Thymus (tissue), 11 donors: Measurements from ENCODE around the gene GRIK2. TPM values are rescaled to one million over a fixed set of nuclear protein-coding genes. Genes with fewer than 3 reads are reported as not detected.

Experiments used
- DNase-seq, 9 donors: peaks; one replicate each; pipeline ENCODE4 v3.0.0-alpha.2; 2013; ENCODE audit warnings: low spot score in 9 of 9, low read depth in 6 of 9, missing footprints in 1 of 9
- H3K27ac ChIP-seq, 2 donors: one replicate each; pipeline ENCODE4 v1.5.1; 2013; ENCODE audit warnings: control low read depth in 1 of 2, low read depth in 1 of 2, low read length in 1 of 2, mild to moderate bottlenecking in 1 of 2, moderate library complexity in 1 of 2
- H3K27me3 ChIP-seq, 2 donors: one replicate each; pipeline ENCODE4 v1.5.1; 2013; ENCODE audit warnings: low read length in 1 of 2; ENCODE audit not compliant: control insufficient read depth in 2 of 2, insufficient read depth in 1 of 2
- H3K36me3 ChIP-seq, 2 donors: one replicate each; pipeline ENCODE4 v1.5.1; 2013; ENCODE audit warnings: low read length in 1 of 2, mild to moderate bottlenecking in 1 of 2, moderate library complexity in 1 of 2; ENCODE audit not compliant: control insufficient read depth in 2 of 2, insufficient read depth in 2 of 2
- H3K4me1 ChIP-seq, 2 donors: one replicate each; pipeline ENCODE4 v1.5.1; 2013; ENCODE audit warnings: low read length in 2 of 2; ENCODE audit not compliant: control insufficient read depth in 2 of 2, insufficient read depth in 2 of 2
- H3K4me3 ChIP-seq, 2 donors: one replicate each; pipeline ENCODE4 v1.5.1; 2013; ENCODE audit warnings: low read length in 2 of 2, control low read depth in 1 of 2, mild to moderate bottlenecking in 1 of 2
- H3K9me3 ChIP-seq, 2 donors: one replicate each; pipeline ENCODE4 v1.5.1; 2013; ENCODE audit warnings: low read length in 1 of 2, mild to moderate bottlenecking in 1 of 2; ENCODE audit not compliant: control insufficient read depth in 2 of 2, insufficient read depth in 1 of 2
- WGBS: extraction: QIAGEN DNeasy Blood & Tissue Kit; methylation state at CpG from one replicate; pipeline ENCODE4 v1.1.7; 2013; 5-methylcytosine and 5-hydroxymethylcytosine counted together
- polyA plus RNA-seq: library from polyadenylated mRNA; stranded (reverse); fragments of 200-250 nt; gene quantifications from one replicate; pipeline ENCODE4 v1.2.3, GENCODE V29; 2013
- total RNA-seq: library from RNA; stranded (reverse); fragments of 120-200 nt; gene quantifications from one replicate; pipeline ENCODE4 v1.2.4, GENCODE V29; 2013
- donor health status: healthy.

Gene GRIK2
- total and polyA plus RNA-seq, 2 donors, result under 0.01 to 0.18 TPM

DNA sequence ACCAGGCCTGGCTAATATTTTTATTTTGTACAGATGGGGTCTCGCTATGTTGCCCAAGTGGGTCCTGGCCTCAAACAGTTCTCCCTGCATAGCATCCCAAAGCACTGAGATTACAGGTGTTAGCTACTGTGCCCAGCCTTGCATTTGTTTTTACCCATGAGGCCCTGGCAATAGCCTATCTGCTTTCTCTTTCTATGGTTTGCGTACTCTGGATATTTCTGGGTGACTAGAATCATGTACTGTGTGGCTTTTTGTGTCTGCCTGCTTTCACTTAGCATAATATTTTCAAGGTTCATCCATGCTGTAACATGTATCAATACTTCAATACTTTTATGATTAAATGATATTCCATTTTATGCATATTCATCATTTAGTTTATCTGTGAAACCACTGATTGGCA, 451.7 kb downstream of the GRIK2 start:
- Histone ChIP-seq H3K36me3 (no peaks in the 10 kb centered on the region), H3K27me3 (no peaks in the 10 kb centered on the region), H3K9me3 (no peaks in the 10 kb centered on the region), H3K27ac (no peak overlapping the region), H3K4me1 (no peaks in the 10 kb centered on the region), H3K4me3 (no peak overlapping the region)
- WGBS, result 0% methylated on average over 2 of the region's 2 CpGs
- DNase-seq, result no peak

DNA sequence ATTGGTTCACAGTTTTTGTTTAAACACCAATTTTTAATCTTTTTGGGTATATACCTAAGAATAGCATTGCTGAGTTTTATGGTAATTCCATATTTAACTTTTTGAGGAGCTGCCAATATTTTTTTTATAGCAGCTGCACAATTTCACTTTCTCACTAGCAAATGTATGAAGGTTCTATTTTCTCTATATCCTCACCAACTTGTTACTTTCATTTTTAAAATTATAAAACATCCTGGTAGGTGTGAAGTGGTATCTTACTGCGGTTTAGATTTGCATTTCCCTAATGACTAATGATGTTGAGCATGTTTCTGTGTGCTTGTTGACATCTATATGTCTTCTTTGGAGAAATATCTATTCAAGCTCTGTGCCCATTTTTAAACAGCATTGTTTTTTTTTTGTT, 452.1 kb downstream of the GRIK2 start:
- WGBS, result 84% methylated on average over 1 of the region's 1 CpG
- H3K4me3 ChIP-seq, result no peak overlapping the region
- H3K27me3 ChIP-seq, result no peaks in the 10 kb centered on the region
- H3K27ac ChIP-seq, result no peak overlapping the region
- H3K9me3 ChIP-seq, result no peaks in the 10 kb centered on the region
- DNase-seq, result no peak
- no peaks in the 10 kb centered on the region for H3K4me1 ChIP-seq
- no peaks in the 10 kb centered on the region for H3K36me3 ChIP-seq

DNA sequence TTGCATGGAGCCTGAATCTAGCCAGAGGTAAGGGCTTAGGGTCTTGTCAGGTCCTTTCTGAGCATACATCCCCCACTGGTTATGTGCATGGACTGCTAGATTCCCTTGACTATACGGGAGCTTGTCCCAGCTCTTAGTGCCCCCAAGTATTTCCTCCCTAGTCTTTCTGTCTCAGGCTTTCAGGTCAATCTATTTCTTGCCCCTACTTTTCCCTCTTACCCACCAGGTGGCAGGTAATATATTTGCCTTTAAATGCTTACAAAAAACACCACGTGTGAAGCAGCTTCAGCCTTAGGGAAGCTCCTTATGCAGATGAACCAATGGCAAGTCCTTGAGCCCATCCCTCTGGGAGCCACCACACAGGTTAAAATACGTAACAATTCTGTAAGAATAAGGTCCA, 454.2 kb downstream of the GRIK2 start:
- Histone ChIP-seq H3K4me3 (no peak overlapping the region), H3K27me3 (no peaks in the 10 kb centered on the region), H3K36me3 (no peaks in the 10 kb centered on the region), H3K4me1 (no peaks in the 10 kb centered on the region), H3K9me3 (no peaks in the 10 kb centered on the region), H3K27ac (no peak overlapping the region)
- DNase-seq, result no peak
- WGBS, result 28% methylated on average over 3 of the region's 3 CpGs

DNA sequence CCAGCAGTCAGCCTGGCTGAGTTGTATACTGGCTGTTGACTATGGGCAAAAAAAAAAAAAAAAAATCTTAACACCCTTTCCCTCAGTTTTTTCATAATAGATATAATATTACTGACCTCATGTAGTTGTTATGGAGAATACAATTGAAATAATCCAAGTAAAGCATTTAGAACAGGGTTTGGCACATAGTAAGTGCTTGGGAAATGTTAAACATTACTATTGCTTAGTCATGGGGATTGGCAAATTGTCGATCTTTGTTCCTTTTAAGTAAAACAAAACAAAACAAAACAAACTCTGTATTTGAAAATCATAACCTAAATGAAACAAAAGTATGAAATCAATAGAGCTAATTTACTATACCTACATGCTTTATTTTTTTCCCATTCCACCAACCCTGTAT, 458.4 kb downstream of the GRIK2 start:
- 92% methylated on average over 1 of the region's 1 CpG for WGBS
- DNase-seq, result no peak

DNA sequence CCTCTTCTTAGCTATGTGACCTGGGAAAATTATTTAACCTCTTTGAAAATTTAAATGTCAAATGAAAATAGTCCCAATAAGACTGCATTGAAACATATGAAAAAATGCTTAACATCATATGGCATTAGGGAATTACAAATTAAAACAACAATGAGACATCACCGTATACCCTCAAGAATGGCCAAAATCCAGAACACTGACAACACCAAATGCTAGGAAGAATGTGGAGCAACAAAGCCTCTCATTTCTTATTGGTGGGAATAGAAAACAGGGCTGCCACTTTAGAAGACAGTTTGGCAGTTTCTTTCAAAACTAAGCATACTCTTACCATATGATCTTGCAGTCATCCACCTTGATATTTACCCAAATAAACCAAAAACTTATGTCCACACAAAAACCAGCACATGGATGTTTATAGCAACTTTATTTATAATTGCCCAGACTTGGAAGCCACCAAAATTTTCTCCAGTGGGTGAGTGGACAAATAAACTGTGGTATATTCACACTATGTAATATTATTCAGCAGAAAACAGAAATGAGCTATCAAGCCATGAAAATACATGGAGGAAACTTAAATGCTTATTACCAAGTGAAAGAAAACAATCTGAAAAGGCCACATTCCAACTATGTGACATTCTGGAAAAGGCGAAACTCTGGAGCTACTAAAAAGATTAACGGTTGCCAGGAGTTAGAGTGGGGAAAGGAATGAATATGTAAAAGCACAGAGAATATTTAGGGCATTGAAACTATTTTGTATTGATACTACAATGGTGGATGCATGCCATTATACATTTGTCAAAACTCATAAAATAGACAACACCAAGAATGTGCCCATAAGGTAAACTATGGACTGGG, 459.9 kb downstream of the GRIK2 start:
- Histone ChIP-seq H3K4me1 (no peaks in the 10 kb centered on the region), H3K9me3 (no peaks in the 10 kb centered on the region), H3K27me3 (no peaks in the 10 kb centered on the region), H3K4me3 (no peak overlapping the region), H3K36me3 (no peaks in the 10 kb centered on the region), H3K27ac (no peak overlapping the region)
- no peak for DNase-seq
- 91% methylated on average over 3 of the region's 3 CpGs for whole genome bisulfite sequencing

More for the DNA sequence above, 458.4 kb downstream of the GRIK2 start:
- H3K27me3 ChIP-seq, result no peaks in the 10 kb centered on the region
- H3K27ac ChIP-seq, result no peak overlapping the region
- no peak overlapping the region for H3K4me3 ChIP-seq
- no peaks in the 10 kb centered on the region for H3K4me1 ChIP-seq
- no peaks in the 10 kb centered on the region for H3K36me3 ChIP-seq
- no peaks in the 10 kb centered on the region for H3K9me3 ChIP-seq

DNA sequence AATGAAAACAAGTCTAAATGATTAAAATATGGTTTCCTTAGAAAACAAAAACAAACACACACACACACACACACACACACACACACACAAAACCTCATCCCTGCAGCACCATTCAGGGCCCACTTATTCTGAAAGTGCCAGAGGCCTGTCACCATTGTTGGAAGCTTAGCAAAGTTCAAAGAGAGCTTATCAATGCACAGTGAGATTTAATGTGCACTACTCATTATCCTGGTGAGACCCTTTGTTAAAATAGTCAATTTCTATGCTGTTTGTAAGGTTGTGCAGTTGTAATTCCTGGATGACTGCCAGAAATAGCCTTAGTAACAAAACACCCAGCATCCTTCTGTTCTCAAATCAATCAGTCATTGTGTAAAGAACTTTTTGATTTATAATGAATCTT, 482.9 kb downstream of the GRIK2 start:
- no peaks in the 10 kb centered on the region for H3K9me3 ChIP-seq
- no peak overlapping the region for H3K27ac ChIP-seq
- DNase-seq, result no peak
- H3K4me1 ChIP-seq, result no peaks in the 10 kb centered on the region
- no peaks in the 10 kb centered on the region for H3K27me3 ChIP-seq
- no peak overlapping the region for H3K4me3 ChIP-seq
- H3K36me3 ChIP-seq, result no peaks in the 10 kb centered on the region

DNA sequence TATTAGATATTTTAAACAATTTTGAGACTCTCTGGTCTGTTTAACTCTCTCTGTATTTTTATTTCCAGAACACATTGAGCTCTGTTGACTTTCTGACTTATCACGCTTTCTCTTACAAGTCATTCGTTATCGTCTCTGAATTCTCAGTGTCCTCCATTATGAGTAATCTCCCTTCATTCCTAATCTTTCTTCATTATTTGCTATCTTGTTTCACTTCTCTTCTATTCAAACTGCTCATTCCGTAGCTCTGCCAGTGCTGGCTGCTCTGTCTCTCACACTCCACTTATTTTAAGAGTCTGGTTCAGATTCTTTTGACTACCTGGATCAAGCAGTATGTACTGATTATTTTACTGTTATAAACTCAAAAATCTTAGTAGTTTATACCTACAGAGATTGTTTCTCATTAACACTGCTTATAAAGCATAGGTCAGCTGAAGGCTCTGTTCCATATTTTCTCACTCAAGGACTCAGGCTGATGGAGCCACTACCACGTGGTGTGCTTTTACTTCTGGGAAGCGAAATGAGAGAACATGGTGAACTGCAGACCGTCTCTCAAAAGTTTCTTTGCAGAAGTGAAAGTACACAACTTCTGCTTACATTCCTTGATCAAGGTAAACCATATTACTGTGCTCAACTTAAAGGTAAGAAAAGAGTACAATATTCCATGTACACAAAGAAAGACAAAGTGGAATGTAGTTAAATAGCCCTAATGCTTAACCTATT, 485.2 kb downstream of the GRIK2 start:
- H3K4me1 ChIP-seq, result no peaks in the 10 kb centered on the region
- no peak overlapping the region for H3K27ac ChIP-seq
- no peak overlapping the region for H3K4me3 ChIP-seq
- H3K27me3 ChIP-seq, result no peaks in the 10 kb centered on the region
- 87% methylated on average over 7 of the region's 7 CpGs for WGBS
- no peaks in the 10 kb centered on the region for H3K36me3 ChIP-seq
- no peaks in the 10 kb centered on the region for H3K9me3 ChIP-seq
- no peak for DNase-seq

DNA sequence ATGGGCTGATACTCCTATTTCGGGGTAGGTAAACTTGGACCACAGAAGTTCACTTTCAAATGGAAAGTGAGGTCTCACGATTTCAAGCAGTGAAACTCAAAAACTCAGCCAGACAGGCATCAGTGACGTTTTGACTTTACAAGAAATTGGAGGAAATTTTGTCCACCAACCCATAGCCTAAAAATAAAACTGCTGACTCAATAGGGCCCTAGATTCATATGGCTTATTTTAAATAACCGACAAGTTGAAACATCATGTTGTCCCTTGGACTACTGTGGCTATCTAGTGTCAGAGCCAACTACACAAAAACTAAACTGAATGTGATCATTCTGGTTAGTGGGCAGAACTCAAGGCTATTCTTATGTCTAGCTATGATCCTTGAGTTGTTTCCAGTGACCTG, 486.3 kb downstream of the GRIK2 start:
- no peak for DNase-seq
- no peaks in the 10 kb centered on the region for H3K4me1 ChIP-seq
- 77% methylated on average over 4 of the region's 4 CpGs for WGBS
- no peaks in the 10 kb centered on the region for H3K27me3 ChIP-seq
- H3K9me3 ChIP-seq, result no peaks in the 10 kb centered on the region
- no peak overlapping the region for H3K27ac ChIP-seq
- H3K4me3 ChIP-seq, result no peak overlapping the region
- no peaks in the 10 kb centered on the region for H3K36me3 ChIP-seq

DNA sequence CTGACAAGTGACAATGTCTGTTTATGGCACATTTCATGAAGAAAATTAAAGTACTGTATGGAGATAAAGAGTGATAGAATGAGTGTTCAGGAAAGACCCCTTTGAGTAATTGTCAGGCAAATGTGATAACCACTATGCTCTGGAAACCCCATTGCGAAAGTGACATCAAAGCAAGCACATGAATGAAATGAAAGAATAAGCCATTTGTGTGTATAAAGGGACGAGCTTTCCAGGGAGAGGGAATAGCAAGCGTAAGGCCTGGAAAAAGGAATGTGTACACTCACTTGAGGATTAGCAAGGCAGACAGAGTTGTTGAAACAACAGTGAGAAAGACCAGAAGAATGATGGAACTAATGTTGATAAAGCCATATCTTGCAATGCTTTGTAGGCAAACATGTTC, 490.0 kb downstream of the GRIK2 start:
- no peaks in the 10 kb centered on the region for H3K36me3 ChIP-seq
- H3K27me3 ChIP-seq, result no peaks in the 10 kb centered on the region
- no peak for DNase-seq
- no peak overlapping the region for H3K27ac ChIP-seq
- H3K4me1 ChIP-seq, result no peaks in the 10 kb centered on the region
- no peak overlapping the region for H3K4me3 ChIP-seq
- H3K9me3 ChIP-seq, result no peaks in the 10 kb centered on the region
- WGBS, result 94% methylated on average over 3 of the region's 3 CpGs
